SK-N-MC (cell line): ENCODE results near the gene HADHB.

ENCODE experiments used
- DNase-seq: peaks from one replicate; pipeline ENCODE4 v3.0.0-alpha.2; 2011; ENCODE audit warnings: low read depth, low spot score
- H3K27ac ChIP-seq: fragments of 200-600 bp; sonication (generic); 2 replicates; pipeline ENCODE4 v1.5.1; 2016; ENCODE audit warnings: mixed run types
- H3K36me3 ChIP-seq: fragments of 200-600 bp; sonication (generic); 2 replicates; pipeline ENCODE4 v1.6.1; 2017; ENCODE audit warnings: antibody characterized with exemption, low read length, mixed read lengths; ENCODE audit not compliant: insufficient read depth
- H3K4me3 ChIP-seq: fragments of 200-600 bp; sonication (generic); 2 replicates; pipeline ENCODE4 v1.5.1; 2016
- H3K9ac ChIP-seq: fragments of 200-600 bp; sonication (generic); 2 replicates; pipeline ENCODE4 v1.8.0; 2017; ENCODE audit warnings: mixed run types, mixed read lengths; ENCODE audit not compliant: insufficient read length
- H3K9me3 ChIP-seq: fragments of 200-600 bp; sonication (generic); 2 replicates; pipeline ENCODE4 v1.6.1; 2017; ENCODE audit warnings: low read depth, mild to moderate bottlenecking, antibody characterized with exemption, low read length, moderate library complexity, mixed read lengths
- EZH2 ChIP-seq: fragments of 200-600 bp; sonication (generic); IDR thresholded peaks from one replicate; pipeline ENCODE4 v1.6.1; 2017; ENCODE audit warnings: antibody characterized with exemption
- FOXP2 ChIP-seq: optimal IDR thresholded peaks from 2 replicates; pipeline ENCODE3; 2011; ENCODE audit warnings: mild to moderate bottlenecking, moderate library complexity; ENCODE audit not compliant: insufficient read depth; ENCODE audit errors: extremely low read length, control extremely low read depth
- POLR2AphosphoS5 ChIP-seq: IDR thresholded peaks from 2 replicates; pipeline ENCODE4 v1.6.1; 2012; ENCODE audit warnings: mild to moderate bottlenecking, low read depth, low read length, borderline replicate concordance

The HADHB gene

GRCh38 chr2:26214759-26215158 is 30.0 kb upstream of the HADHB start:
- Histone ChIP-seq H3K9ac (no peak overlapping the region), H3K36me3 (peaks cover 88% of the 10 kb centered on the region), H3K9me3 (peaks cover 6% of the 10 kb centered on the region; the same call in 1 of the 2 replicates), H3K27ac (no peak overlapping the region), H3K4me3 (no peak overlapping the region)
- TF ChIP-seq EZH2: no peak
- no peak for TF ChIP-seq FOXP2
- no peak for TF ChIP-seq POLR2AphosphoS5
- DNase-seq: no peak

GRCh38 chr2:26215833-26216232 is 28.9 kb upstream of the HADHB start:
- TF ChIP-seq FOXP2 (no peak), POLR2AphosphoS5 (no peak), EZH2 (no peak)
- no peak overlapping the region for H3K27ac ChIP-seq
- H3K36me3 ChIP-seq: peaks cover 84% of the 10 kb centered on the region
- no peak overlapping the region for H3K9ac ChIP-seq
- H3K4me3 ChIP-seq: no peak overlapping the region
- peaks cover 6% of the 10 kb centered on the region; the same call in 1 of the 2 replicates for H3K9me3 ChIP-seq
- no peak for DNase-seq

GRCh38 chr2:26216587-26216986 is 28.2 kb upstream of the HADHB start:
- H3K27ac ChIP-seq: no peak overlapping the region
- H3K36me3 ChIP-seq: peaks cover 85% of the 10 kb centered on the region
- H3K9me3 ChIP-seq: peaks cover 6% of the 10 kb centered on the region; the same call in 1 of the 2 replicates
- DNase-seq: no peak
- H3K9ac ChIP-seq: no peak overlapping the region
- TF ChIP-seq FOXP2 (no peak), POLR2AphosphoS5 (no peak), EZH2 (no peak)
- no peak overlapping the region for H3K4me3 ChIP-seq

- H3K36me3 ChIP-seq: peaks cover 75% of the 10 kb centered on the region
Measured at GRCh38 chr2:26217720-26218119, 27.0 kb upstream of the HADHB start.

GRCh38 chr2:26223018-26223417 is 21.7 kb upstream of the HADHB start:
- TF ChIP-seq EZH2 (no peak), FOXP2 (no peak), POLR2AphosphoS5 (no peak)
- H3K9me3 ChIP-seq: peaks cover 6% of the 10 kb centered on the region; the same call in 1 of the 2 replicates
- DNase-seq: no peak
- no peak overlapping the region for H3K9ac ChIP-seq
- H3K27ac ChIP-seq: no peak overlapping the region
- H3K4me3 ChIP-seq: no peak overlapping the region
- H3K36me3 ChIP-seq: peaks cover 62% of the 10 kb centered on the region

More at GRCh38 chr2:26217720-26218119, 27.0 kb upstream of the HADHB start:
- no peak for DNase-seq
- Histone ChIP-seq H3K9ac (no peak overlapping the region), H3K4me3 (no peak overlapping the region), H3K9me3 (peaks cover 6% of the 10 kb centered on the region; the same call in 1 of the 2 replicates), H3K27ac (no peak overlapping the region)
- TF ChIP-seq EZH2 (no peak), FOXP2 (no peak), POLR2AphosphoS5 (no peak)

GRCh38 chr2:26224095-26224494 is 20.6 kb upstream of the HADHB start:
- Histone ChIP-seq H3K36me3 (peaks cover 67% of the 10 kb centered on the region), H3K9me3 (0 out of 2 replicates have a peak, but pooled peaks cover 3% of the 10 kb centered on the region), H3K27ac (no peak overlapping the region), H3K9ac (no peak overlapping the region), H3K4me3 (no peak overlapping the region)
- no peak for DNase-seq
- TF ChIP-seq EZH2 (no peak), POLR2AphosphoS5 (no peak), FOXP2 (no peak)

- H3K36me3 ChIP-seq: peaks cover 95% of the 10 kb centered on the region
- TF ChIP-seq POLR2AphosphoS5 (no peak), FOXP2 (no peak), EZH2 (no peak)
- no peak overlapping the region for H3K9ac ChIP-seq
- no peak for DNase-seq
- H3K4me3 ChIP-seq: no peak overlapping the region
- no peak overlapping the region for H3K27ac ChIP-seq
- 0 out of 2 replicates have a peak, but pooled peaks cover 3% of the 10 kb centered on the region for H3K9me3 ChIP-seq
Measured at GRCh38 chr2:26229595-26229994, 15.1 kb upstream of the HADHB start.

- Histone ChIP-seq H3K27ac (no peak overlapping the region), H3K4me3 (no peak overlapping the region), H3K9me3 (0 out of 2 replicates have a peak, but pooled peaks cover 3% of the 10 kb centered on the region), H3K36me3 (peaks cover 95% of the 10 kb centered on the region), H3K9ac (no peak overlapping the region)
- no peak for TF ChIP-seq FOXP2
- TF ChIP-seq EZH2: no peak
- no peak for TF ChIP-seq POLR2AphosphoS5
- DNase-seq: no peak
Measured at GRCh38 chr2:26230806-26231205, 13.9 kb upstream of the HADHB start.

GRCh38 chr2:26235089-26235488 is 9.7 kb upstream of the HADHB start:
- H3K27ac ChIP-seq: no peak overlapping the region
- no peaks in the 10 kb centered on the region for H3K9me3 ChIP-seq
- DNase-seq: no peak
- peaks cover 76% of the 10 kb centered on the region for H3K36me3 ChIP-seq
- no peak overlapping the region for H3K9ac ChIP-seq
- no peak overlapping the region for H3K4me3 ChIP-seq
- no peak for TF ChIP-seq POLR2AphosphoS5
- TF ChIP-seq FOXP2: no peak
- no peak for TF ChIP-seq EZH2
